Limb (tissue), 2 donors: ENCODE measurements around the gene LRRC41.
"Not testable (repeated sequence)": the region's sequence is repeated elsewhere in the genome, so short reads cannot be mapped to it uniquely, and the experiment has no call there.

Experiments
- DNase-seq, 2 donors: peaks; one replicate each; pipeline ENCODE4 v3.0.0-alpha.2; 2016; ENCODE audit errors: extremely low spot score in 2 of 2

Gene LRRC41

GRCh38 chr1:46244656-46245371 lies 58.6 kb downstream of the LRRC41 start:
- peak in 1 of 2 donors; percentile 10 for DNase-seq

- DNase-seq: not testable (repeated sequence)
These were observed 59.6 kb downstream of the LRRC41 start for GRCh38 chr1:46243831-46244230.

GRCh38 chr1:46242918-46243317 lies 60.5 kb downstream of the LRRC41 start:
- no peak for DNase-seq

DNA sequence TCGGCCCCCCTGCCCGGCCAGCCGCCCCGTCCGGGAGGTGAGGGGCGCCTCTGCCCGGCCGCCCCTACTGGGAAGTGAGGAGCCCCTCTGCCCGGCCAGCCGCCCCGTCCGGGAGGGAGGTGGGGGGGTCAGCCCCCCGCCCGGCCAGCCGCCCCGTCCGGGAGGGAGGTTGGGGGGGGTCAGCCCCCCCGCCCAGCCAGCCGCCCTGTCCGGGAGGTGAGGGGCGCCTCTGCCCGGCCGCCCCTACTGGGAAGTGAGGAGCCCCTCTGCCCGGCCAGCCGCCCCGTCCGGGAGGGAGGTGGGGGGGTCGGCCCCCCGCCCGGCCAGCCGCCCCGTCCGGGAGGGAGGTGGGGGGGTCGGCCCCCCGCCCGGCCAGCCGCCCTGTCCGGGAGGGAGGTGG lies 61.7 kb downstream of the LRRC41 start:
- not testable (repeated sequence) for DNase-seq

DNA sequence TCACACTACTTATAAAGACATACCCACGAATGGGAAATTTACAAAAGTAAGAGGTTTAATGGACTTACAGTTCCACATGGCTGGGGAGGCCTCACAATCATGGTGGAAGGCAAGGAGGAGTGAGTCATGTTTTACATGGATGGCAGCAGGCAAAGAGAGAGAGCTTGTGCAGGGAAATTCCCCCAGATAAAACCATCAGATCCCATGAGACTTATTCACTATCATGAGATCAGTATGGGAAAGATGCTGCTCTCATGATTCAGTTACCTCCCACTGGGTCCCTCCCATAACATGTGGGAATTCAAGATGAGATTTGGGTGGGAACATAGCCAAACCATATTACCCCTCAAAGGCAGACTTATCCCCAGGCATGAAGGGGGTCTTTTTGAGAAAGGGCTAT lies 64.6 kb downstream of the LRRC41 start:
- DNase-seq: not testable (repeated sequence)

GRCh38 chr1:46236882-46237281 lies 66.5 kb downstream of the LRRC41 start:
- no peak for DNase-seq

- DNase-seq: not testable (repeated sequence)
These were observed 72.2 kb downstream of the LRRC41 start for GRCh38 chr1:46231231-46231630.
